H9 (cell line): ENCODE results near the gene C3orf20. TPM values are rescaled to one million over a fixed set of nuclear protein-coding genes. Genes with fewer than 3 reads are reported as not detected.

ENCODE experiments used
- DNase-seq: peaks from one replicate; pipeline ENCODE4 v3.0.0-alpha.2; 2017
- H2AFZ ChIP-seq: one replicate; pipeline ENCODE4 v1.6.1; 2013; ENCODE audit warnings: mild to moderate bottlenecking, low read length, control low read depth, moderate library complexity
- H2AK5ac ChIP-seq: 2 replicates; pipeline ENCODE4 v1.6.1; 2013; ENCODE audit warnings: low read length, control low read depth, mixed read lengths; ENCODE audit not compliant: insufficient read length
- H2BK120ac ChIP-seq: one replicate; pipeline ENCODE4 v1.6.1; 2013; ENCODE audit warnings: low read depth, mild to moderate bottlenecking, low read length, control low read depth, inconsistent platforms; ENCODE audit not compliant: poor library complexity, severe bottlenecking
- H2BK12ac ChIP-seq: 2 replicates; pipeline ENCODE4 v1.6.1; 2013; ENCODE audit warnings: low read length, control low read depth, mixed read lengths, low read depth; ENCODE audit not compliant: insufficient read length
- H2BK15ac ChIP-seq: 2 replicates; pipeline ENCODE4 v1.6.1; 2013; ENCODE audit warnings: low read depth, low read length, control low read depth
- H2BK20ac ChIP-seq: one replicate; pipeline ENCODE4 v1.6.1; 2013; ENCODE audit warnings: low read depth, mild to moderate bottlenecking, low read length, control low read depth, inconsistent platforms; ENCODE audit not compliant: poor library complexity, severe bottlenecking
- H2BK5ac ChIP-seq: 2 replicates; pipeline ENCODE4 v1.6.1; 2013; ENCODE audit warnings: low read length, control low read depth, mixed read lengths; ENCODE audit not compliant: insufficient read length
- H3K14ac ChIP-seq: 2 replicates; pipeline ENCODE4 v1.6.1; 2013; ENCODE audit warnings: low read length, control low read depth; ENCODE audit not compliant: insufficient read depth
- H3K18ac ChIP-seq: 2 replicates; pipeline ENCODE4 v1.6.1; 2013; ENCODE audit warnings: low read depth, mild to moderate bottlenecking, mixed read lengths, low read length, control low read depth; ENCODE audit not compliant: insufficient read length
- H3K23ac ChIP-seq: 2 replicates; pipeline ENCODE4 v1.6.1; 2013; ENCODE audit warnings: low read length, control low read depth, mixed read lengths, low read depth; ENCODE audit not compliant: insufficient read length
- H3K23me2 ChIP-seq: 2 replicates; pipeline ENCODE4 v1.6.1; 2013; ENCODE audit warnings: low read depth, mild to moderate bottlenecking, mixed read lengths, low read length, control low read depth; ENCODE audit not compliant: insufficient read length, poor library complexity, severe bottlenecking
- H3K27ac ChIP-seq: 2 replicates; pipeline ENCODE4 v1.5.1; 2013; ENCODE audit warnings: low read length, control low read depth, mixed read lengths, low read depth; ENCODE audit not compliant: insufficient read length
- H3K27me3 ChIP-seq: 2 replicates; pipeline ENCODE4 v1.6.1; 2013; ENCODE audit warnings: low read length, control low read depth, inconsistent platforms; ENCODE audit not compliant: insufficient read depth
- H3K4ac ChIP-seq: 2 replicates; pipeline ENCODE4 v1.6.1; 2013; ENCODE audit warnings: low read depth, mild to moderate bottlenecking, control low read depth, inconsistent platforms, low read length, moderate library complexity
- H3K4me1 ChIP-seq: 2 replicates; pipeline ENCODE4 v1.6.1; 2013; ENCODE audit warnings: low read length, control low read depth, inconsistent platforms; ENCODE audit not compliant: insufficient read depth
- H3K4me2 ChIP-seq: 2 replicates; pipeline ENCODE4 v1.6.1; 2013; ENCODE audit warnings: low read length, control low read depth, mixed read lengths; ENCODE audit not compliant: insufficient read length, insufficient read depth
- H3K56ac ChIP-seq: 2 replicates; pipeline ENCODE4 v1.6.1; 2013; ENCODE audit warnings: low read depth, mild to moderate bottlenecking, mixed read lengths, low read length, control low read depth; ENCODE audit not compliant: insufficient read length
- H3K79me1 ChIP-seq: 2 replicates; pipeline ENCODE4 v1.6.1; 2013; ENCODE audit warnings: low read depth, mild to moderate bottlenecking, moderate library complexity, low read length, control low read depth, inconsistent platforms; ENCODE audit not compliant: insufficient read depth, poor library complexity, severe bottlenecking
- H3K79me2 ChIP-seq: 2 replicates; pipeline ENCODE4 v1.6.1; 2013; ENCODE audit warnings: low read length, control low read depth, inconsistent platforms; ENCODE audit not compliant: insufficient read depth
- H3K9ac ChIP-seq: 2 replicates; pipeline ENCODE4 v1.6.1; 2013; ENCODE audit warnings: low read length, control low read depth, mixed read lengths; ENCODE audit not compliant: insufficient read length; ENCODE audit errors: extremely low read depth
- H3K9me3 ChIP-seq: one replicate; pipeline ENCODE4 v1.6.1; 2013; ENCODE audit warnings: low read depth, low read length, inconsistent platforms; ENCODE audit not compliant: control insufficient read depth
- H3T11ph ChIP-seq: one replicate; pipeline ENCODE4 v1.6.1; 2013; ENCODE audit warnings: mild to moderate bottlenecking, low read length, control low read depth, inconsistent platforms
- H4K20me1 ChIP-seq: one replicate; pipeline ENCODE4 v1.6.1; 2013; ENCODE audit not compliant: control insufficient read depth, insufficient read length, insufficient read depth
- H4K5ac ChIP-seq: 2 replicates; pipeline ENCODE4 v1.6.1; 2013; ENCODE audit warnings: low read depth, mild to moderate bottlenecking, mixed read lengths, low read length, control low read depth; ENCODE audit not compliant: insufficient read length
- H4K8ac ChIP-seq: replicated peaks from 2 replicates; pipeline ENCODE4 v1.6.1; 2013; ENCODE audit warnings: low read length, control low read depth, mixed read lengths, low read depth; ENCODE audit not compliant: insufficient read length
- H4K91ac ChIP-seq: 2 replicates; pipeline ENCODE4 v1.6.1; 2013; ENCODE audit warnings: low read depth, mild to moderate bottlenecking, moderate library complexity, mixed read lengths, low read length, control low read depth; ENCODE audit not compliant: insufficient read length
- H3K27ac Mint-ChIP-seq, 3 experiments: 2 replicates in 2 of 3; 3 replicates in 1 of 3; pipeline ENCODE4 v1.8.0; 2020 to 2021; ENCODE audit warnings: mixed read lengths in 3 of 3, mild to moderate bottlenecking in 1 of 3, moderate library complexity in 1 of 3
- H3K27me3 Mint-ChIP-seq: 2 replicates; pipeline ENCODE4 v1.8.0; 2021; ENCODE audit warnings: low read depth, mild to moderate bottlenecking, moderate library complexity, mixed read lengths
- H3K36me3 Mint-ChIP-seq, 3 experiments: 2 replicates in 2 of 3; 3 replicates in 1 of 3; pipeline ENCODE4 v1.8.0; 2020 to 2021; ENCODE audit warnings: low read depth in 3 of 3, mixed read lengths in 3 of 3; ENCODE audit not compliant: insufficient read depth in 1 of 3
- H3K4me1 Mint-ChIP-seq, 2 experiments: 2 replicates each; pipeline ENCODE4 v1.8.0; 2020; ENCODE audit warnings: mixed read lengths in 2 of 2
- H3K4me3 Mint-ChIP-seq, 2 experiments: 2 replicates in 1 of 2; 3 replicates in 1 of 2; pipeline ENCODE4 v1.8.0; 2020 to 2021; ENCODE audit warnings: mild to moderate bottlenecking in 2 of 2, mixed read lengths in 2 of 2, moderate library complexity in 1 of 2
- H3K9me3 Mint-ChIP-seq, 2 experiments: 2 replicates in 1 of 2; 3 replicates in 1 of 2; pipeline ENCODE4 v1.8.0; 2020; ENCODE audit warnings: mild to moderate bottlenecking in 2 of 2, mixed read lengths in 2 of 2, moderate library complexity in 1 of 2
- CTCF ChIP-seq: fragments of 200-600 bp; sonication (generic); conservative IDR thresholded peaks from 3 replicates; pipeline ENCODE4 v1.8.0; 2021; ENCODE audit warnings: antibody characterized with exemption, mild to moderate bottlenecking
- WGBS: extraction: QIAGEN DNeasy Blood & Tissue Kit; methylation state at CpG from one replicate; pipeline ENCODE4 v1.1.7; 2013; ENCODE audit warnings: missing lambda C conversion rate, low lambda C conversion rate, mixed read lengths; ENCODE audit not compliant: insufficient read length; ENCODE audit errors: extremely low coverage; 5-methylcytosine and 5-hydroxymethylcytosine counted together
- total RNA-seq: library from RNA; stranded (reverse); gene quantifications from 2 replicates; pipeline ENCODE4 v1.2.1, GENCODE V29; 2021

Gene C3orf20
- total RNA-seq, 1 experiment from 2014 or later: not detected

GRCh38 chr3:14640157-14640562 is 34.8 kb upstream of the C3orf20 start:
- no peak overlapping the region for H3K4me3 Mint-ChIP-seq
- no peak overlapping the region for H4K8ac ChIP-seq
- no peak overlapping the region for H3K4me2 ChIP-seq
- H2BK120ac ChIP-seq: no peak overlapping the region
- no peak overlapping the region for H2BK5ac ChIP-seq
- no peaks in the 10 kb centered on the region for H3K23me2 ChIP-seq
- no peak overlapping the region for H3K23ac ChIP-seq
- no peak overlapping the region for H2BK20ac ChIP-seq
- H3K4ac ChIP-seq: no peak overlapping the region
- no peaks in the 10 kb centered on the region for H3K4me1 Mint-ChIP-seq
- no peaks in the 10 kb centered on the region for H3K79me2 ChIP-seq
- no peak for DNase-seq
- H2BK12ac ChIP-seq: no peak overlapping the region
- WGBS: no CpG with 5 or more reads among the region's 10 CpGs
- H3K79me1 ChIP-seq: no peaks in the 10 kb centered on the region
- no peak overlapping the region for H3K9ac ChIP-seq
- no peaks in the 10 kb centered on the region for H3K36me3 Mint-ChIP-seq
- H3K27ac ChIP-seq: no peak overlapping the region
- no peak overlapping the region for H2AFZ ChIP-seq
- no peaks in the 10 kb centered on the region for H3K9me3 ChIP-seq
- peaks cover 80% of the 10 kb centered on the region for H3K27me3 Mint-ChIP-seq
- H3K18ac ChIP-seq: no peak overlapping the region
- no peak overlapping the region for H3K14ac ChIP-seq
- no peak overlapping the region for H3T11ph ChIP-seq
- H4K91ac ChIP-seq: no peak overlapping the region
- no peak overlapping the region for H3K56ac ChIP-seq
- H2BK15ac ChIP-seq: no peak overlapping the region
- H2AK5ac ChIP-seq: no peak overlapping the region
- H4K20me1 ChIP-seq: no peaks in the 10 kb centered on the region
- H3K27me3 ChIP-seq: no peaks in the 10 kb centered on the region; the same call in 1 of the 2 replicates
- no peak overlapping the region for H3K27ac Mint-ChIP-seq
- H3K4me1 ChIP-seq: no peaks in the 10 kb centered on the region
- TF ChIP-seq CTCF: no peak
- H4K5ac ChIP-seq: no peak overlapping the region
- H3K9me3 Mint-ChIP-seq: no peaks in the 10 kb centered on the region
